ENCODE results near the gene GDPGP1. TPM values are rescaled to one million over a fixed set of nuclear protein-coding genes. Genes with fewer than 3 reads are reported as not detected.

Gene GDPGP1
- total RNA-seq, 4 donors from 2014 or later = 4.2 to 8.0 (median 5.2) TPM

DNA sequence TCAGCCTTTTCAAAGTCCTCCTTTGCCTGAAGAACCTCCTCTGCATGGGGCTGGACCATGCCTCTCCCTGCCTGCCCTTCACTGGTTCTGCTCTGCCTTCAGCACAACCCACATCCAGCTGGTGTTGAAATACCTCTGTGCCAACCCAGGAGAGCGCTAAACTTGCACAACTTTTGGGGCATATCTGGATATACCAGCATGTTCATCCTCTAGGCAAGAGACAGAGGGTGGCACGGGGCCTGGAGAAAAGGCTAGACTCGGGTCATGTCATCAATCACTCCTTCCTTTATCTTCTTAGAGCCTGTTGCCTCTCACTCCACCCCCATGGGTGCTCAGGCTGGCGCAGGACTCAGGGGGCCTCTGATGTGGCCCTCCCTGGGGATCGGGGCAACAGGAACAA is 28.1 kb upstream of the GDPGP1 start:
- DNase-seq (ENCODE audit: low spot score) (no peak), ATAC-seq (ENCODE audit: low FRiP score) (peak; percentile 52)
- TF ChIP-seq CTCF (IDR thresholded peaks at IDR 0.05) = no peak

DNA sequence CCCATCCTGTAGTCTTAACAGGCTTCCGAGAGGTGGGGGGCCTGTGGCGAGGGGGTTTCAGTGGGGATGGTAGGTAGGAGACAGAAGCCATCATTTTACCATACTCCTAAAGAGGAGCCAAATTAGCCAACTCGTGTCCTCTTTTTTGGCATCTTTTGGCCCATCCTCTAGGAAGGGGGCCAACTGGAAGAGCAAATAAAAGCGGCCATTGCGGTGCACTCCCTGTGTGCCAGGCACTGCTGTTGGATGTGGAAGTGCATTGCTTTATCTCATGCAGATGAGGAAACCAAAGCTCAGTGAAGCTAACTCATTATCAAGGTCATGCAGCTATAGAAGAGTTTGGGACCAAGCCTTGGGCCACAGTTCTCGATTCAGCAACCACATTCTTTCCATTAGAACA is 26.8 kb upstream of the GDPGP1 start:
- no peak for ATAC-seq (ENCODE audit: low FRiP score)
- TF ChIP-seq CTCF (IDR thresholded peaks at IDR 0.05) = no peak

DNA sequence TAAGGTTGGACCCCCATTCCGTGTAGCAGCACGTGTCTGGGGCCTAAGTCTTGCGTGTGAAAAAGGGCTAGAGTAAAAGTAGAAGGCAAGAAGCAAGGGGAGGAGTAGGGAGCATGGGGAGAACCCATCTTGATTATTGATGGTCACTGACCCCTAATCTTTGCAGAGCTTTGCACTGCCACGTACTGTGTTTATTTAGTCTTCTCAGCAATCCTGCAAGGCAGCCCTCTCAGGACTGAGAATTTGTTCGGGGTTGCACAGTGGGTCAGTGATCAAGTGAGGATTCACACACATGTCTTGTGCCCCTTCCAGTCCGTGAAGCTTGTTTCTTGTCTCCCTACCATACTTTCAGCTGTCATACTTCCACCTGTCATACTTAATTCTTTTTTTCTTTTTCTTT is 25.7 kb upstream of the GDPGP1 start:
- ATAC-seq (ENCODE audit: low FRiP score) = no peak
- no peak for TF ChIP-seq CTCF (IDR thresholded peaks at IDR 0.05)
- no peak for DNase-seq (ENCODE audit: low spot score)

More for the DNA sequence above, 26.8 kb upstream of the GDPGP1 start:
- no peak for DNase-seq (ENCODE audit: low spot score)

DNA sequence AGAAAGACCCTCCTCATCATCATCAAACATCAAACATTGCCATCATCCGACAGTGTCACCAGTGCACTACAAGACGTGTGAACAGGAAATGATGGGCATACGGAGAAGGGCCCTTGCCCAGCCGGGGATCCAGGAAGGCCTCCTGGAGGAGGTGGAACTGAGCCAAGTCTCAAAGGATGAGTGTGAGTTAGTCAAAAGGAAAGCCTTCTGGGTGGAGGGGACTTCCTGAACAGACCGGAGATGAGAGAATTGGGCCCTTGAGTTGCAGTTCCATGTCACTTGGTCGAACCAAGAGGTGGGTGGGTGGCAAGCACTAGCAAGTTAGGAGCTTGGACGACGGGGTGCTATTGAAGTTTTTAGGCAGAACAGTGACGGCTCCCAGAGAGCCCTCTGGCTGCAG is 24.4 kb upstream of the GDPGP1 start:
- ATAC-seq (ENCODE audit: low FRiP score) (no peak), DNase-seq (ENCODE audit: low spot score) (no peak)

DNA sequence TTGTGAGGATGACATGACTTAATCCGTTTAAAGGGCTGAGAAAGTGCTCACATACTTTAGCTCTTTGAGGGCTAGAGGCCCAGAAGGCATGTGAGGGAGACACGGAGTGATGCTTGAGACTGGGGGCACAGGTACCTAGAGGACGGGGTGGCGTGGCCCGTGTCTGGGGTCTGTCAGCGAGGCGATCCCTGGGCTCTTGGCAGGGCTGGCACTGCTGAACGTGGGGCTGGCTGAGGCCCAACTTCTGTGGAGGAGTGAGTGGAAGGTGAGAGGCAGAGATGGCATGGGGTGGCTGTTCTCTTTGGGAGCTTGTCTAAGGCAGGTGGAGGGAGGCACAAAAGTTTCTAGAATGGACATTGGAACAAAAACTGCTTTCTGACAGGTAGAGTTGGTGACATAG is 23.4 kb upstream of the GDPGP1 start:
- TF ChIP-seq CTCF (IDR thresholded peaks at IDR 0.05) = no peak
- ATAC-seq (ENCODE audit: low FRiP score) (no peak), DNase-seq (ENCODE audit: low spot score) (no peak)

More for the DNA sequence above, 24.4 kb upstream of the GDPGP1 start:
- no peak for TF ChIP-seq CTCF (IDR thresholded peaks at IDR 0.05)

GRCh38 chr15:90211009-90211408 is 23.0 kb upstream of the GDPGP1 start:
- no peak for DNase-seq (ENCODE audit: low spot score)
- no peak for ATAC-seq (ENCODE audit: low FRiP score)
- no peak for TF ChIP-seq CTCF (IDR thresholded peaks at IDR 0.05)

- ATAC-seq (ENCODE audit: low FRiP score) (peak; percentile 53), DNase-seq (ENCODE audit: low spot score) (no peak)
- no peak for TF ChIP-seq CTCF (IDR thresholded peaks at IDR 0.05)
Observed at GRCh38 chr15:90211440-90212143, 22.4 kb upstream of the GDPGP1 start.

All from omental fat pad (tissue), 4 donors.